ENCODE results near the gene TMEM169. TPM values are rescaled to one million over a fixed set of nuclear protein-coding genes. Genes with fewer than 3 reads are reported as not detected.

TMEM169 gene
- total RNA-seq, 2 experiments from 2014 or later, result 0.27 to 0.53 TPM

DNA sequence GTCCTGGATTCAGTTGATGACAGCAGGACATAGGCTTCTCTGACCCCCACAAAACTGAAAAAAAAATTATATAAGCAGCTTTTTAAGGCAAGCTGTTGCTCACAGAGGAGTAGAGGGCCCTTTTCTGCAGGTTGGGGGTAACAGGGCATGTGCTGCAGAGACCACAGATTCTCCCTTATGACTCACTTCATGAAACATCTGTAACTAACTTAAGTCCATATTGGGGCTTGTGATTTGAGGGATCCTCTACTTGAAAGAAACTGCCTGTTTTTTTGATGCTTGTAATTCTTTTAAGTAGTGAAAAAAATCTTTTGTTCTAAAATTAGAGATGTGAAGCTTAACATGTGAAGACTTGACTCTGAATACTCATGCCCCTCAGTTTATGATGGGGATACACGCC, 60.8 kb downstream of the TMEM169 start:
- no peaks in the 10 kb centered on the region for H3K4me1 ChIP-seq (ENCODE audit: insufficient read depth, low read length)
- H3K36me3 Mint-ChIP-seq (ENCODE audit: low read depth), result peaks cover 38% of the 10 kb centered on the region

DNA sequence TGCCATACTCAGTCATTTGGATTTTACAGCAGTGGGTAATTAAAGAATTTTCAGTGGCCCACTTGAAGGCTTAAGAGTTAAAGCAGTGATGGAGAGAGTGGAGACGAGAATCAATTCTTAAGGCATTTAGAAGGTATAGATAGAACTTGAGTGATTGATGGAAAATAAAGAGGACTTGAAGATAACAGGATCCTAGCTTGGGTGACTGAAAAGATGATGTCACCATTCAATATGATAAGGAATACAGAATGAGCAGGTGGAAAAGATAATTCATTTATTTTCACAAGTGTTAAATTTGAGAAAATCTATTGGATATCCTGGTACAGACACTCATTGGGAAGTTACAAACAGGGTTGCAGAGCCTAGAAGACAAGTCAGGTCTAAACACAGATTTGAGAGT, 62.7 kb downstream of the TMEM169 start:
- POLR2A ChIA-PET, result no interaction called here
- no peaks in the 10 kb centered on the region for H3K27me3 ChIP-seq (ENCODE audit: control insufficient read depth in 1 of 2, insufficient read depth in 2 of 2, low read length in 2 of 2)

More for the DNA sequence above, 60.8 kb downstream of the TMEM169 start:
- no peaks in the 10 kb centered on the region for H3K27me3 ChIP-seq (ENCODE audit: control insufficient read depth in 1 of 2, insufficient read depth in 2 of 2, low read length in 2 of 2)
- DNase-seq (peak in 1 of 14 experiments; percentile 9), ATAC-seq (ENCODE audit: poor library complexity) (peak; percentile 52)
- no peak overlapping the region for H3K27ac Mint-ChIP-seq
- TF ChIP-seq, protein P1, sequence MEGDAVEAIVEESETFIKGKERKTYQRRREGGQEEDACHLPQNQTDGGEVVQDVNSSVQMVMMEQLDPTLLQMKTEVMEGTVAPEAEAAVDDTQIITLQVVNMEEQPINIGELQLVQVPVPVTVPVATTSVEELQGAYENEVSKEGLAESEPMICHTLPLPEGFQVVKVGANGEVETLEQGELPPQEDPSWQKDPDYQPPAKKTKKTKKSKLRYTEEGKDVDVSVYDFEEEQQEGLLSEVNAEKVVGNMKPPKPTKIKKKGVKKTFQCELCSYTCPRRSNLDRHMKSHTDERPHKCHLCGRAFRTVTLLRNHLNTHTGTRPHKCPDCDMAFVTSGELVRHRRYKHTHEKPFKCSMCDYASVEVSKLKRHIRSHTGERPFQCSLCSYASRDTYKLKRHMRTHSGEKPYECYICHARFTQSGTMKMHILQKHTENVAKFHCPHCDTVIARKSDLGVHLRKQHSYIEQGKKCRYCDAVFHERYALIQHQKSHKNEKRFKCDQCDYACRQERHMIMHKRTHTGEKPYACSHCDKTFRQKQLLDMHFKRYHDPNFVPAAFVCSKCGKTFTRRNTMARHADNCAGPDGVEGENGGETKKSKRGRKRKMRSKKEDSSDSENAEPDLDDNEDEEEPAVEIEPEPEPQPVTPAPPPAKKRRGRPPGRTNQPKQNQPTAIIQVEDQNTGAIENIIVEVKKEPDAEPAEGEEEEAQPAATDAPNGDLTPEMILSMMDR (IDR thresholded peaks at IDR 0.05), result no peak
- H3K27me3 Mint-ChIP-seq, result no peaks in the 10 kb centered on the region
- CTCF ChIA-PET, result no interaction called here
- H3K27ac ChIP-seq (ENCODE audit: low read depth in 1 of 2, low read length in 2 of 2), result no peak overlapping the region
- POLR2A ChIA-PET, result interaction anchor here (0.9 to 1.2 kb wide), 3 partner anchors 9 to 85 kb away, joined by 3 read pairs; no protein-coding TSS in a partner anchor
- peaks cover 21% of the 10 kb centered on the region for H3K4me1 Mint-ChIP-seq (ENCODE audit: low read depth)
- no peaks in the 10 kb centered on the region for H3K9me3 Mint-ChIP-seq
- H3K9me3 ChIP-seq (ENCODE audit: control insufficient read depth in 1 of 2, insufficient read depth in 1 of 2, low read length in 2 of 2), result no peaks in the 10 kb centered on the region
- intact Hi-C loops (cut with DNase I, micrococcal nuclease), result loop anchor here in 1 of 2 experiments (5.0 kb wide), 1 partner anchor 105 kb away; no protein-coding TSS in a partner anchor
- H3K4me3 Mint-ChIP-seq, result no peak overlapping the region
- no peak overlapping the region for H3K4me3 ChIP-seq (ENCODE audit: low read length)
- H3K36me3 ChIP-seq (ENCODE audit: insufficient read depth, low read length), result peaks cover 97% of the 10 kb centered on the region

DNA sequence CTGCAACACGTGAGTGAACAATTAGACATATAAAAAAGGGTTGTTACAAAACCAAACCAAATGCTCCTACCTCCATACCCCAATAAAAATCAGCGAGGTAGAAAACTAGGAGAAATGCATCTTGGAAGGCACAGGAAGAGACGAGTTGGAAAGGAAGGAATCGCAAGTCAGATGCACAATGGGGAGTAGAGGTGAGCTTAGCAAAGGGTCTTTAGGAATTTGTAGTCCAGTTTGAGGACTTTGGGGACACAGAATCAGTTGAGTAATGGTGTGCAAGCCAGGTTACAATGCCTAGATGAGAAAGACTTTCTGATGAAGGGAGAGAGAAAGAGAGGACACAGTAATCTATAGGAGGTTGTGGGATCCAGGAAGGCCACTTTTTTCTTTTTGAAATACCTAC, 63.1 kb downstream of the TMEM169 start:
- Mint-ChIP-seq H3K4me1 (ENCODE audit: low read depth) (peaks cover 30% of the 10 kb centered on the region), H3K36me3 (ENCODE audit: low read depth) (peaks cover 14% of the 10 kb centered on the region), H3K27me3 (no peaks in the 10 kb centered on the region), H3K9me3 (no peaks in the 10 kb centered on the region), H3K27ac (no peak overlapping the region), H3K4me3 (no peak overlapping the region)
- CTCF ChIA-PET, result interaction anchor here (0.9 kb wide), 1 partner anchor 35 kb away, joined by 3 read pairs; no protein-coding TSS in a partner anchor
- intact Hi-C loops (cut with DNase I, micrococcal nuclease), result loop anchor here in 1 of 2 experiments (5.0 kb wide), 1 partner anchor 108 kb away; no protein-coding TSS in a partner anchor
- Histone ChIP-seq H3K4me3 (ENCODE audit: low read length) (no peak overlapping the region), H3K27ac (ENCODE audit: low read depth in 1 of 2, low read length in 2 of 2) (no peak overlapping the region), H3K36me3 (ENCODE audit: insufficient read depth, low read length) (peaks cover 97% of the 10 kb centered on the region), H3K27me3 (ENCODE audit: control insufficient read depth in 1 of 2, insufficient read depth in 2 of 2, low read length in 2 of 2) (no peaks in the 10 kb centered on the region), H3K9me3 (ENCODE audit: control insufficient read depth in 1 of 2, insufficient read depth in 1 of 2, low read length in 2 of 2) (no peaks in the 10 kb centered on the region), H3K4me1 (ENCODE audit: insufficient read depth, low read length) (no peaks in the 10 kb centered on the region)
- POLR2A ChIA-PET, result interaction anchor here (1.0 kb wide), 1 partner anchor 20 kb away, joined by 4 read pairs; no protein-coding TSS in a partner anchor
- TF ChIP-seq, protein P1 (IDR thresholded peaks at IDR 0.05), result no peak
- DNase-seq (no peak), ATAC-seq (ENCODE audit: poor library complexity) (no peak)

More for the DNA sequence above, 62.7 kb downstream of the TMEM169 start:
- Mint-ChIP-seq H3K9me3 (no peaks in the 10 kb centered on the region), H3K27ac (no peak overlapping the region), H3K4me1 (ENCODE audit: low read depth) (peaks cover 33% of the 10 kb centered on the region), H3K27me3 (no peaks in the 10 kb centered on the region), H3K36me3 (ENCODE audit: low read depth) (peaks cover 19% of the 10 kb centered on the region), H3K4me3 (no peak overlapping the region)
- Histone ChIP-seq H3K4me3 (ENCODE audit: low read length) (no peak overlapping the region), H3K9me3 (ENCODE audit: control insufficient read depth in 1 of 2, insufficient read depth in 1 of 2, low read length in 2 of 2) (no peaks in the 10 kb centered on the region), H3K4me1 (ENCODE audit: insufficient read depth, low read length) (no peaks in the 10 kb centered on the region), H3K27ac (ENCODE audit: low read depth in 1 of 2, low read length in 2 of 2) (no peak overlapping the region), H3K36me3 (ENCODE audit: insufficient read depth, low read length) (peaks cover 97% of the 10 kb centered on the region)
- intact Hi-C loops (cut with DNase I, micrococcal nuclease), result loop anchor here in 1 of 2 experiments (5.0 kb wide), 1 partner anchor 107 kb away; no protein-coding TSS in a partner anchor
- DNase-seq (no peak), ATAC-seq (ENCODE audit: poor library complexity) (no peak)
- TF ChIP-seq, protein P1 (IDR thresholded peaks at IDR 0.05), result no peak
- CTCF ChIA-PET, result no interaction called here
